ENCODE data around the gene RRM2. TPM values are rescaled to one million over a fixed set of nuclear protein-coding genes. Genes with fewer than 3 reads are reported as not detected.

Gene RRM2
- total RNA-seq, 4 donors from 2014 or later: 1.3 to 5.3 TPM; not detected in 2

- no peak for TF ChIP-seq CTCF (IDR thresholded peaks at IDR 0.05; ENCODE audit: low read depth)
Observed at GRCh38 chr2:10125842-10126631, 3.5 kb downstream of the RRM2 start.

GRCh38 chr2:10126632-10127026, 4.1 kb downstream of the RRM2 start:
- TF ChIP-seq CTCF (IDR thresholded peaks at IDR 0.05; ENCODE audit: low read depth): no peak

DNA sequence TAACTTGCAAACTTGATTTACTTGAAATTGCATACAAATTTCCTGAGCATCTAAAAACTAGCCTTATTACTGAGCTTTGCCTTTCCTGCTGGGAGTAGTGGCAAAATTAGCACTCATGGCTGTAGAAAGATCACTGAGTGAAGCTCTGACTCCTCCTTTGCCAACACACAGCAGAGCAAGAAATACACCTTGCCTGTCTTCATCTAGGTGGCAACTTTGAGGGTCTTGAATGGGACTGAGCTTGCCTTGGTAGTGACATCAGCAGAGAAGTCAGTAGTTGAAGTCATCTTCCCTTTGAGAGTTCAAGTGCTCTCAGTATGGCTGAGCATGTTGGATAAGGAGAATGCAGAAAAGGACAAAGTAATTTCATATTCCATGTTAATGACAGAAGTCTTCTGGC, 5.9 kb downstream of the RRM2 start:
- TF ChIP-seq CTCF (IDR thresholded peaks at IDR 0.05; ENCODE audit: low read depth): no peak

- no peak for TF ChIP-seq CTCF (IDR thresholded peaks at IDR 0.05; ENCODE audit: low read depth)
Observed at GRCh38 chr2:10129490-10129889, 7.0 kb downstream of the RRM2 start.

GRCh38 chr2:10132043-10132575, 9.6 kb downstream of the RRM2 start:
- no peak for TF ChIP-seq CTCF (IDR thresholded peaks at IDR 0.05; ENCODE audit: low read depth)

DNA sequence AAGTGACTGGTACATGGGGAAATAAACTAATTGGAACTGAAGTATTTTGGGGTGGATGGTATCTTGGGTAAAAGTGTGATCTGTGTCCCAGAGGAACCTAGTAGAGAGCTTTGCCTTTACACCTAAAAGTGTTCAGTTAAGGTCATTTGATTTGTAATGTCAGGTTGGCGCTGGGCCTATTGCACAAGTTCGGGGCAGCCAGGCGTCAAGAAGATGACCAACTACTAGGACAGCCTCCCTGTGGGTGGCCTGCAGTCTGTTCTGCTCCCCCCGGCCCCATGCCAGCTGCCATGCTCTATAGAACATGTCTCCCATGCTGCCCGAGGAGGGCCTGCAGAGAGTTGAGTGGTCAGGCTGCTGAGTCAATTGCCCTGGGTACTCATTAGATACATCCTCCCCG, 10.1 kb downstream of the RRM2 start:
- no peak for TF ChIP-seq CTCF (IDR thresholded peaks at IDR 0.05; ENCODE audit: low read depth)

- no peak for TF ChIP-seq CTCF (IDR thresholded peaks at IDR 0.05; ENCODE audit: low read depth)
Observed at GRCh38 chr2:10132996-10133647, 10.6 kb downstream of the RRM2 start.

All from subcutaneous adipose tissue (tissue), 4 donors.